ENCODE measurements around the gene NSF.
"Not testable (repeated sequence)": the region's sequence is repeated elsewhere in the genome, so short reads cannot be mapped to it uniquely, and the experiment has no call there.

- TF ChIP-seq CTCF (IDR thresholded peaks at IDR 0.05); ZFX (IDR thresholded peaks at IDR 0.05; ENCODE audit: borderline replicate concordance): not testable (repeated sequence)
These were observed 75.5 kb downstream of the NSF start for GRCh38 chr17:46665969-46666368.
